Effector CD4-positive, alpha-beta T cell (primary cell): ENCODE measurements around the gene PNKP.
"Not testable (repeated sequence)": the region's sequence is repeated elsewhere in the genome, so short reads cannot be mapped to it uniquely, and the experiment has no call there.

Source experiments
- DNase-seq: peaks from one replicate; pipeline ENCODE4 v3.0.0-alpha.2; 2020

PNKP gene

GRCh38 chr19:49844138-49845095 is 23.0 kb downstream of the PNKP start:
- DNase-seq = no peak

- no peak for DNase-seq
Observed at GRCh38 chr19:49843265-49843664, 24.1 kb downstream of the PNKP start.

GRCh38 chr19:49840736-49841249 is 26.6 kb downstream of the PNKP start:
- DNase-seq = no peak

- no peak for DNase-seq
Observed at GRCh38 chr19:49840321-49840720, 27.1 kb downstream of the PNKP start.

GRCh38 chr19:49839713-49840112 is 27.7 kb downstream of the PNKP start:
- DNase-seq = no peak

GRCh38 chr19:49838885-49839588 is 28.3 kb downstream of the PNKP start:
- DNase-seq = no peak

- no peak for DNase-seq
Observed at GRCh38 chr19:49837425-49837824, 30.0 kb downstream of the PNKP start.

GRCh38 chr19:49837009-49837310 is 30.4 kb downstream of the PNKP start:
- no peak for DNase-seq

GRCh38 chr19:49836176-49837008 is 31.0 kb downstream of the PNKP start:
- DNase-seq = no peak

GRCh38 chr19:49835562-49835961 is 31.8 kb downstream of the PNKP start:
- DNase-seq = no peak

GRCh38 chr19:49833599-49833998 is 33.8 kb downstream of the PNKP start:
- no peak for DNase-seq

- DNase-seq = no peak
Observed at GRCh38 chr19:49832556-49832955, 34.8 kb downstream of the PNKP start.

GRCh38 chr19:49831592-49831991 is 35.8 kb downstream of the PNKP start:
- DNase-seq = no peak

- DNase-seq = no peak
Observed at GRCh38 chr19:49830766-49831165, 36.6 kb downstream of the PNKP start.

GRCh38 chr19:49829721-49830120 is 37.7 kb downstream of the PNKP start:
- no peak for DNase-seq

GRCh38 chr19:49829200-49829599 is 38.2 kb downstream of the PNKP start:
- DNase-seq = no peak

- no peak for DNase-seq
Observed at GRCh38 chr19:49827034-49827433, 40.3 kb downstream of the PNKP start.

- no peak for DNase-seq
Observed at GRCh38 chr19:49824662-49825061, 42.7 kb downstream of the PNKP start.

GRCh38 chr19:49823472-49823871 is 43.9 kb downstream of the PNKP start:
- DNase-seq = no peak

GRCh38 chr19:49820125-49820524 is 47.3 kb downstream of the PNKP start:
- DNase-seq = no peak

- not testable (repeated sequence) for DNase-seq
Observed at GRCh38 chr19:49819452-49820115, 47.8 kb downstream of the PNKP start.

GRCh38 chr19:49818649-49819370 is 48.6 kb downstream of the PNKP start:
- DNase-seq = no peak
